Endothelial cell of umbilical vein (primary cell): Measurements from ENCODE around the gene SEC14L6.

ENCODE experiments used
- CTCF ChIP-seq, 2 donors: IDR thresholded peaks; 1 replicate in 1 of 2; 2 replicates in 1 of 2; pipeline ENCODE4 v1.5.1; 2011; ENCODE audit warnings: low read length in 2 of 2, mild to moderate bottlenecking in 2 of 2, moderate library complexity in 2 of 2, control low read depth in 1 of 2, inconsistent platforms in 1 of 2, low read depth in 1 of 2; ENCODE audit not compliant: insufficient read depth in 1 of 2; ENCODE audit errors: extremely low read depth in 1 of 2
- TF ChIP-seq, protein P1 (sequence below): IDR thresholded peaks from 2 replicates; pipeline ENCODE4 v1.6.1; 2011; ENCODE audit not compliant: insufficient read depth, insufficient read length

DNA sequence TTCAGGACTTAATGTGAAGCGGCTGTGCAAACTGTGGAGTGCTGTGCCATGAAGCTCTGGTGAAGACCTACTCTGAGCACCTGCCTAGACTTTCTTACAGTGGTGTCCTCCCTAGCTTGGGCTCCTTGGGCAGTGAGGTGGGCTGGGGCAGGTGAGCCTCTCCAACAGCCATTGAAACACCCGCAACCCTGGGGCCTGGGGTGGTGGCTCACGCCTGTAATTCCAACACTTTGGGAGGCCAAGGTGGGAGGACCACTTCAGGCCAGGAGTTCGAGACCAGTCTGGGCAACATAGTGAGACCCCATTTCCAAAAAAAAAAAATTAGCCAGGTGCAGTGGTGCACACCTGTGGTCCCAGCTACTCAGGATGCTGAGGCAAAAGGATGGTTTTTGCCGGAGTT is 60.4 kb downstream of the SEC14L6 start:
- TF ChIP-seq, protein P1, sequence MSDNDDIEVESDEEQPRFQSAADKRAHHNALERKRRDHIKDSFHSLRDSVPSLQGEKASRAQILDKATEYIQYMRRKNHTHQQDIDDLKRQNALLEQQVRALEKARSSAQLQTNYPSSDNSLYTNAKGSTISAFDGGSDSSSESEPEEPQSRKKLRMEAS: no peak
- TF ChIP-seq CTCF (IDR thresholded peaks at IDR 0.05; ENCODE audit: extremely low read depth in 1 of 2, insufficient read depth in 1 of 2, low read depth in 1 of 2, low read length in 2 of 2): no peak
